Kidney (tissue), 14 donors: Measurements from ENCODE around the gene EFNA2. TPM values are rescaled to one million over a fixed set of nuclear protein-coding genes. Genes with fewer than 3 reads are reported as not detected.

Experiments
- DNase-seq, 5 donors: peaks; one replicate each; pipeline ENCODE4 v3.0.0-alpha.2; 2013 to 2020
- FAIRE-seq: peaks from 2 replicates; lab custom pipeline; 2012; peaks lifted over from hg19 to GRCh38; lab: Jason Lieb, UNC
- H3K27ac ChIP-seq, 2 donors: one replicate each; pipeline ENCODE4 v1.7.0; 2013; ENCODE audit warnings: low read depth in 2 of 2, low read length in 2 of 2, inconsistent platforms in 1 of 2
- H3K27me3 ChIP-seq: one replicate; pipeline ENCODE4 v1.7.1; 2013; ENCODE audit warnings: low read length, inconsistent platforms; ENCODE audit not compliant: control insufficient read depth, insufficient read depth
- H3K36me3 ChIP-seq, 3 donors: one replicate each; pipeline versions ENCODE4 v1.7.0 to v1.7.1; 2013; ENCODE audit warnings: low read length in 3 of 3, control low read depth in 1 of 3, inconsistent platforms in 1 of 3; ENCODE audit not compliant: insufficient read depth in 3 of 3, control insufficient read depth in 2 of 3
- H3K4me1 ChIP-seq, 3 donors: one replicate each; pipeline versions ENCODE4 v1.7.0 to v1.7.1; 2013; ENCODE audit warnings: low read length in 3 of 3, inconsistent platforms in 1 of 3, low read depth in 1 of 3; ENCODE audit not compliant: control insufficient read depth in 2 of 3, insufficient read depth in 2 of 3
- H3K4me3 ChIP-seq, 3 donors: one replicate each; pipeline versions ENCODE4 v1.7.0 to v1.8.1; 2013; ENCODE audit warnings: low read length in 3 of 3, control low read depth in 1 of 3, inconsistent platforms in 1 of 3
- H3K9ac ChIP-seq, 3 donors: one replicate each; pipeline versions ENCODE4 v1.7.0 to v1.7.1; 2013; ENCODE audit warnings: low read length in 3 of 3, control low read depth in 1 of 3, inconsistent platforms in 1 of 3
- H3K9me3 ChIP-seq, 3 donors: one replicate each; pipeline versions ENCODE4 v1.7.0 to v1.7.1; 2013; ENCODE audit warnings: low read length in 3 of 3, control low read depth in 1 of 3, inconsistent platforms in 1 of 3; ENCODE audit not compliant: control insufficient read depth in 2 of 3, insufficient read depth in 1 of 3
- CTCF ChIP-seq: IDR thresholded peaks from 3 replicates; pipeline ENCODE4 v1.5.1; 2012; ENCODE audit warnings: mild to moderate bottlenecking, moderate library complexity, borderline replicate concordance; ENCODE audit not compliant: insufficient read depth; ENCODE audit errors: extremely low read depth
- intact Hi-C: fragments of 100-400 bp; cut with DNase I; formaldehyde crosslinking; loops from one replicate; pipeline ENCODE4 v1.11.1; 2022
- polyA plus RNA-seq: library from polyadenylated mRNA; stranded (reverse); fragments of 350-450 nt; fragmentation: Illumina TruSeq; extraction: RNeasy Lipid Tissue Mini Kit (QIAGEN cat#74804); gene quantifications from one replicate; pipeline ENCODE4 v1.2.3, GENCODE V29; 2014; ENCODE audit warnings: low read depth, low replicate concordance; ENCODE audit not compliant: insufficient read depth
- total RNA-seq: library from RNA; stranded (reverse); fragmentation: NEBNext Ultra II Directional; extraction: Animal tissue kit (Norgen Biotek cat#: 25700); gene quantifications from one replicate; pipeline ENCODE4 v1.2.1, GENCODE V29; 2021
- donor health status: control.
- donor health status: control.
- donor health status: control.
- donor health status: control.
- donor health status: control.
- donor health status: DM: yes; HTN: yes; CAD: no.
- donor health status: Normal renal cell carcinoma (clear cell type).

The EFNA2 gene
- total and polyA plus RNA-seq, 2 donors from 2014 or later, result not detected

GRCh38 chr19:1307320-1307719 lies 21.6 kb downstream of the EFNA2 start:
- TF ChIP-seq CTCF, result no peak
- Histone ChIP-seq H3K27me3 (no peaks in the 10 kb centered on the region), H3K4me1 (no peaks in the 10 kb centered on the region), H3K9me3 (no peaks in the 10 kb centered on the region), H3K36me3 (no peaks in the 10 kb centered on the region), H3K27ac (no peak overlapping the region), H3K4me3 (no peak overlapping the region), H3K9ac (no peak overlapping the region)
- no peak for DNase-seq
- intact Hi-C loops, result no loop called here
- FAIRE-seq, result no peak

DNA sequence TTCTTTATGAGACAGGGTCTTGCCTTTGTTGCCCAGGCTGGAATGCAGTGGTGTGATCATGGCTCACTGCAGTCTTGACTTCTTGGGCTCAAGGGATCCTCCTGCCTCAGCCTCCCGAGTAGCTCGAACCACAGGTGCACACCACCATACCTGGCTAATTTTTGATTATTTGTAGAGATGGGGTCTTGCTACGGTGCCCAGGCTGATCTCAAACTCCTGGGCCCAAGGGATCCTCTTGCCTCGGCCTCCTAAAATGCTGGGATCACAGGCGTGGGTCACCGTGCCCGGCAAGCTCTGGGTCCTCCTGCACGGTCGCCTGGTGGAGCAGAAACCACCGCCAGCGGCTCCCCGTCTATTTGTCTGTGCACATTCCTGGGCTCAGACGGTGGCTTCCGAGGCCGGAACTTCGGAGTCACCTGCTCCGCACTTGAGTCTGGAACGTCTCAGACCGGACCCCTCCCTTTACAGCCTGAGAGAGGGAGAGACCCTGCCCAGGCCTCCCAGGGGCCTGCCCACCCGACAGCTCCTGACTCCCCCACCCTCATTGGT lies 22.2 kb downstream of the EFNA2 start:
- FAIRE-seq (no peak), DNase-seq (no peak)
- H3K36me3 ChIP-seq, result no peaks in the 10 kb centered on the region
- no peak overlapping the region for H3K9ac ChIP-seq
- intact Hi-C loops, result no loop called here
- no peaks in the 10 kb centered on the region for H3K27me3 ChIP-seq
- H3K4me1 ChIP-seq, result no peaks in the 10 kb centered on the region
- no peak overlapping the region for H3K4me3 ChIP-seq
- no peaks in the 10 kb centered on the region for H3K9me3 ChIP-seq
- H3K27ac ChIP-seq, result no peak overlapping the region
- no peak for TF ChIP-seq CTCF

DNA sequence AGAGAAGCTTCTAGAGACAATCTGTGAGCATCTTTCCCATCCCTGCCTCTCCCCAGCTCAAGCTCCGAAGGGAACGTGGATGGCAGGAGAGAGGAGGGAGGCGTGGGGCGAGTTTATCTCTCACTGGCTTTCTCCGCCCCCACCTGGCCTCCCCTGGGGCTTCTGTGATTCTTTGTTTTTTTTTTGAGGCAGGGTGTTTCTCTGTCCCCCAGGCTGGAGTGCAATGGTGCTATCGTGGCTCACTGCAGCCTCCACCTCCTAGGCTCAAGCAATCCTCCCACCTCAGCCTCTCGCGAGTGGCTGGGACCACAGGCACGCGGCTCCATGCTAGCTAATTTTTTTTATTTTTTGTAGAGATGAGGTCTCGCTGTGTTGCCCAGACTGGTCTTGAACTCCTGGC lies 23.0 kb downstream of the EFNA2 start:
- H3K4me1 ChIP-seq, result no peaks in the 10 kb centered on the region
- H3K36me3 ChIP-seq, result no peaks in the 10 kb centered on the region
- no peak overlapping the region for H3K27ac ChIP-seq
- no peak for FAIRE-seq
- DNase-seq, result no peak
- H3K9me3 ChIP-seq, result no peaks in the 10 kb centered on the region
- H3K4me3 ChIP-seq, result no peak overlapping the region
- TF ChIP-seq CTCF, result no peak
- H3K9ac ChIP-seq, result no peak overlapping the region
- H3K27me3 ChIP-seq, result no peaks in the 10 kb centered on the region
- intact Hi-C loops, result no loop called here
